ENCODE data around the gene MOXD1. TPM values are rescaled to one million over a fixed set of nuclear protein-coding genes. Genes with fewer than 3 reads are reported as not detected.

MOXD1 gene
- 41.5 and 73.5 TPM in 2 replicates for total RNA-seq

GRCh38 chr6:132400883-132401617 lies at the start of gene MOXD1:
Gene MOXD1, minus strand, starts transcription at chr6:132401475. Its CDS starts 49 bp downstream, at chr6:132401426.

Other genes with a start within 250 kb of the MOXD1 start
- 44.4 and 79.2 TPM in 2 replicates for gene STX7, start 111.6 kb upstream of the MOXD1 start, total RNA-seq
- gene TAAR9, start 136.8 kb upstream of the MOXD1 start, total RNA-seq = 0.07 TPM in 1 of 2 replicates, not detected in the other
- gene TAAR8, start 151.2 kb upstream of the MOXD1 start, total RNA-seq = not detected in 2 replicates
- gene TAAR6, start 168.8 kb upstream of the MOXD1 start, total RNA-seq = not detected in 2 replicates
- gene TAAR5, start 188.3 kb upstream of the MOXD1 start, total RNA-seq = not detected in 2 replicates
- gene TAAR2, start 222.8 kb upstream of the MOXD1 start, total RNA-seq = not detected in 2 replicates